ENCODE measurements around the gene TNFSF12. TPM values are rescaled to one million over a fixed set of nuclear protein-coding genes. Genes with fewer than 3 reads are reported as not detected.

TNFSF12 gene
- total RNA-seq, 2 experiments from 2014 or later = 11.8 to 13.8 TPM

DNA sequence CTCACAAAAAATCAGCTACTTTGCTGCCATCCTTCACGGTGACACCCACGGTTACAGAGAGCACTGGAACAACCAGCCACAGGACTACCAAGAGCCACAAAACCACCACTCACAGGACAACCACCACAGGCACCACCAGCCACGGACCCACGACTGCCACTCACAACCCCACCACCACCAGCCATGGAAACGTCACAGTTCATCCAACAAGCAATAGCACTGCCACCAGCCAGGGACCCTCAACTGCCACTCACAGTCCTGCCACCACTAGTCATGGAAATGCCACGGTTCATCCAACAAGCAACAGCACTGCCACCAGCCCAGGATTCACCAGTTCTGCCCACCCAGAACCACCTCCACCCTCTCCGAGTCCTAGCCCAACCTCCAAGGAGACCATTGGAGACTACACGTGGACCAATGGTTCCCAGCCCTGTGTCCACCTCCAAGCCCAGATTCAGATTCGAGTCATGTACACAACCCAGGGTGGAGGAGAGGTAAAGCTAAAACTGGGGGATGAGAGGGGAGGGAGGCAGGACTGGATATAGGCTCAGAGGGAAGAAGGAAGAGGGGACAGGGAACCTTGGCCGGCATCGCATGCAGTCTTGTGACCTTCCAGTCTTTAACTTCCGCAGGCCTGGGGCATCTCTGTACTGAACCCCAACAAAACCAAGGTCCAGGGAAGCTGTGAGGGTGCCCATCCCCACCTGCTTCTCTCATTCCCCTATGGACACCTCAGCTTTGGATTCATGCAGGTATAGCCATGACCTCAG, 31.2 kb downstream of the TNFSF12 start:
- peaks cover 77% of the 10 kb centered on the region for H3K4me1 Mint-ChIP-seq (ENCODE audit: low read depth)
- H3K27me3 Mint-ChIP-seq = no peaks in the 10 kb centered on the region
- no peak for ATAC-seq
- intact Hi-C loops (cut with micrococcal nuclease) = loop anchor here (5.0 to 10.0 kb wide), 2 partner anchors 107 to 275 kb away; partner anchors contain the start of genes CYB5D1, NAA38, TMEM88 and TP53
- H3K9me3 Mint-ChIP-seq = no peaks in the 10 kb centered on the region
- ChIA-PET POLR2A (interaction anchor here (0.5 to 12.5 kb wide), 21 partner anchors 5 to 272 kb away, joined by 3 to 195 read pairs (median 4); partner anchors contain the start of genes CD68, GPS2, MPDU1 and POLR2A), CTCF (interaction anchor here (1.5 to 1.7 kb wide), 3 partner anchors 9 to 107 kb away, joined by 7 to 8 read pairs (median 8); partner anchors contain the start of gene TP53)
- H3K36me3 Mint-ChIP-seq (ENCODE audit: low read depth) = peaks cover 74% of the 10 kb centered on the region
- TF ChIP-seq, protein P1, sequence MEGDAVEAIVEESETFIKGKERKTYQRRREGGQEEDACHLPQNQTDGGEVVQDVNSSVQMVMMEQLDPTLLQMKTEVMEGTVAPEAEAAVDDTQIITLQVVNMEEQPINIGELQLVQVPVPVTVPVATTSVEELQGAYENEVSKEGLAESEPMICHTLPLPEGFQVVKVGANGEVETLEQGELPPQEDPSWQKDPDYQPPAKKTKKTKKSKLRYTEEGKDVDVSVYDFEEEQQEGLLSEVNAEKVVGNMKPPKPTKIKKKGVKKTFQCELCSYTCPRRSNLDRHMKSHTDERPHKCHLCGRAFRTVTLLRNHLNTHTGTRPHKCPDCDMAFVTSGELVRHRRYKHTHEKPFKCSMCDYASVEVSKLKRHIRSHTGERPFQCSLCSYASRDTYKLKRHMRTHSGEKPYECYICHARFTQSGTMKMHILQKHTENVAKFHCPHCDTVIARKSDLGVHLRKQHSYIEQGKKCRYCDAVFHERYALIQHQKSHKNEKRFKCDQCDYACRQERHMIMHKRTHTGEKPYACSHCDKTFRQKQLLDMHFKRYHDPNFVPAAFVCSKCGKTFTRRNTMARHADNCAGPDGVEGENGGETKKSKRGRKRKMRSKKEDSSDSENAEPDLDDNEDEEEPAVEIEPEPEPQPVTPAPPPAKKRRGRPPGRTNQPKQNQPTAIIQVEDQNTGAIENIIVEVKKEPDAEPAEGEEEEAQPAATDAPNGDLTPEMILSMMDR (IDR thresholded peaks at IDR 0.05) = no peak
- peak; percentile 60 for DNase-seq
- H3K4me3 Mint-ChIP-seq = peak overlapping the region; percentile 63
- peak overlapping the region; percentile 100 for H3K27ac Mint-ChIP-seq

DNA sequence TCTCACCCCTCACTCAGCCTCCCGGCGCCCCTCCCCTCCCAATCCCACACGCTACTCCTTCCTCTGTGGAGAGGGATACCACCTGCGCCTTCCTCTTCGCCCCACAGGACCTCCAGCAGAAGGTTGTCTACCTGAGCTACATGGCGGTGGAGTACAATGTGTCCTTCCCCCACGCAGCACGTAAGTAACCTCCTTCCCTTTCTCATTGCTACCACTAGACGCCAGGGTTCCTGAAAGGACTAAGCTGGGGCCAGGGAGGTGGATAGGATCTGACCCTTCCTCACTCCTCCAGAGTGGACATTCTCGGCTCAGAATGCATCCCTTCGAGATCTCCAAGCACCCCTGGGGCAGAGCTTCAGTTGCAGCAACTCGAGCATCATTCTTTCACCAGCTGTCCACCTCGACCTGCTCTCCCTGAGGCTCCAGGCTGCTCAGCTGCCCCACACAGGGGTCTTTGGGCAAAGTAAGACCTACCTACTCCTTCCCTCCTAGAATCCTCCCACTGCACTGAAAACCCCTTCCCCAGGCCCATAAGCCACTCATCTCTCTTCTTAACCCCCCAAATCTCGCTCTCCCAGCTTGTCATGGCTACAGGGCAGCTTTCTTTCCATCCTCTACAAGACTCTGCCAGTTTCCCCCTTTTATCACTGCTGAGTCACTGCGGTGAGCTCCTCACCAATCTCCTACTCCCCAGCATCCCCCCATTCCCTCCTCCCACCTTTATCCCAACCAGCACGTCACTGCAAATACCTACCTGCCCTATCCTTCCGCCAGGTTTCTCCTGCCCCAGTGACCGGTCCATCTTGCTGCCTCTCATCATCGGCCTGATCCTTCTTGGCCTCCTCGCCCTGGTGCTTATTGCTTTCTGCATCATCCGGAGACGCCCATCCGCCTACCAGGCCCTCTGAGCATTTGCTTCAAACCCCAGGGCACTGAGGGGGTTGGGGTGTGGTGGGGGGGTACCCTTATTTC, 32.0 kb downstream of the TNFSF12 start:
- intact Hi-C loops (cut with micrococcal nuclease) = loop anchor here (5.0 kb wide), 1 partner anchor 106 kb away; the partner anchor contains the start of genes TP53 and WRAP53
- Mint-ChIP-seq H3K4me3 (peak overlapping the region; percentile 2), H3K36me3 (ENCODE audit: low read depth) (peaks cover 72% of the 10 kb centered on the region), H3K9me3 (no peaks in the 10 kb centered on the region), H3K27ac (peak overlapping the region; percentile 100), H3K4me1 (ENCODE audit: low read depth) (peaks cover 75% of the 10 kb centered on the region), H3K27me3 (no peaks in the 10 kb centered on the region)
- CTCF ChIA-PET = interaction anchor here (0.9 to 1.7 kb wide), 4 partner anchors 9 to 107 kb away, joined by 3 to 8 read pairs (median 8); partner anchors contain the start of genes SOX15 and TP53
- ATAC-seq (no peak), DNase-seq (no peak)
- TF ChIP-seq, protein P1 (IDR thresholded peaks at IDR 0.05) = no peak
- POLR2A ChIA-PET = interaction anchor here (0.5 to 12.5 kb wide), 15 partner anchors 4 to 273 kb away, joined by 3 to 195 read pairs (median 5); partner anchors contain the start of genes CD68, MPDU1, POLR2A and SENP3

DNA sequence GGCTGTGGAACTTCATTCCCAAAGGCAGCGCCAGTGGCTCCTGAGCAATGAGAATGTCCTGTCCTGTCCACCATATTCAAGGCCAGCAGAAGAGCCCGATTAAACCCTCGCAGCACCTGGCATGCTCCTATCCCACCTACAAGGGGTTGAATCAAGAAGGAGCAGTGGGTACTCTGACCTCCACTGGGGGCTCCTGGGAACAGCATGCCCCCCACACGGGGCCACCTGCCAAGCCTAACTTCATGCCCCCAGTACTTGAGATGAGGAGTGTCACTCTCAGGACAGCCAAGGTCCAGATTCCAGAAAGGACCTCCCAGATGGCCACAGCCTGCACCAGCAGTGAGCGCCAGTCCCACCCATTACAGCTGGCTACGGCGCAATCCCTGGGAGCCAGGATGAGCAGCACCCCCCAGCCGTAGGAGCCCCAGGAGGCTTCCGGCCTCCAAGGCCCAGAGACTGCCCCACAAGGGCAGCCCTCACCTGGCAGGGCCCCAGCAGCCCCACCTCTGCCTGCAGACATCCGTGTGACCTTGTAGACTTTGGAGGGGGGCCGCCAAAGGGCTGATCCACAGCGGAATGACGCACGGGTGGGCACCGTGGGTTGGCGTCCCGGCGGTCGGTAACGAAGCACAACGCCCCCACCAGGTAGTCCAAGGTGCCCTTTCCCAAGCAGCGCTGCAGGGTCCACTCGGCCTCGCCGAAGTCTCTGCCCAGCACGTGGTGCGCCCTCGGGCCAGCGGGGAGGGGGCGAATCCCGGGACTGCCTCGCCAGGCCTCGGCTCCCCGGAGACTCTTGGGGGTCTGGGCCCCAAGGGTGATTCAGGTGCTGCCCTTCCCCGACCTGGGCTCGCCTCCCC, 33.8 kb downstream of the TNFSF12 start:
- Mint-ChIP-seq H3K4me1 (ENCODE audit: low read depth) (peaks cover 64% of the 10 kb centered on the region), H3K36me3 (ENCODE audit: low read depth) (peaks cover 63% of the 10 kb centered on the region)
- TF ChIP-seq, protein P1 (IDR thresholded peaks at IDR 0.05) = no peak

More for the DNA sequence above, 33.8 kb downstream of the TNFSF12 start:
- no peak for ATAC-seq
- ChIA-PET POLR2A (interaction anchor here (0.8 to 12.5 kb wide), 11 partner anchors 8 to 344 kb away, joined by 3 to 195 read pairs (median 3); partner anchors contain the start of genes CD68, POLR2A and TP53), CTCF (interaction anchor here (0.8 to 3.8 kb wide), 3 partner anchors 22 to 147 kb away, joined by 3 to 43 read pairs (median 18); partner anchors contain the start of genes SENP3, TMEM102, TP53 and WRAP53)
- no peaks in the 10 kb centered on the region for H3K27me3 Mint-ChIP-seq
- DNase-seq = no peak
- H3K9me3 Mint-ChIP-seq = no peaks in the 10 kb centered on the region
- peak overlapping the region; percentile 94 for H3K4me3 Mint-ChIP-seq
- intact Hi-C loops (cut with micrococcal nuclease) = loop anchor here (5.0 kb wide), 1 partner anchor 105 kb away; the partner anchor contains the start of genes TP53 and WRAP53
- H3K27ac Mint-ChIP-seq = peak overlapping the region; percentile 99
